Renal cortical epithelial cell (primary cell): ENCODE data around the gene EXOSC3. TPM values are rescaled to one million over a fixed set of nuclear protein-coding genes. Genes with fewer than 3 reads are reported as not detected.

ENCODE experiments used
- DNase-seq: peaks from one replicate; pipeline ENCODE4 v3.0.0-alpha.2; 2011; ENCODE audit warnings: low read depth
- total RNA-seq: library from RNA; depleted of rRNA; stranded (reverse); fragments of >200 nt; gene quantifications from 2 replicates; pipeline ENCODE4 v1.2.3, GENCODE V29; 2014

The EXOSC3 gene
- total RNA-seq, 1 donor from 2014 or later: 46.6 TPM

- no peak for DNase-seq
These were observed 52.6 kb downstream of the EXOSC3 start for GRCh38 chr9:37732086-37732741.

DNA sequence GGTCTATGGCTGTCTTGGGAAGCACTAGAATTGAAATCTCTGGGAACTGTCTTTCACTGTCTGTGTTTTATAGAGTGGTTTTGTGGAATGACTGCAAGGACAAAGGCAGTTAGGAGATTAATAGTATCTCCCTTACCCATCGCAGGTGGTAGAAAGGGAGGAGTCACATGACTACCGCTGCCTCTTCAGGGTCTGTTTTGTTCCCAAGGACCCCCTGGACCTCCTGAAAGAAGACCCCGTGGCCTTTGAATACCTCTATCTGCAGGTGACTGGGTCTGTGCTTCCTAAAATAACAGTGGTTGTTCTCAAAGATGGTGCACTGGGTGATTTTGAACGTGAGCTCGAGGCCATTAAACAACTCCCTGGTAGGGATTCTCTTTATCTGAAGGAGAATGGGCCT, 54.0 kb downstream of the EXOSC3 start:
- DNase-seq: no peak

DNA sequence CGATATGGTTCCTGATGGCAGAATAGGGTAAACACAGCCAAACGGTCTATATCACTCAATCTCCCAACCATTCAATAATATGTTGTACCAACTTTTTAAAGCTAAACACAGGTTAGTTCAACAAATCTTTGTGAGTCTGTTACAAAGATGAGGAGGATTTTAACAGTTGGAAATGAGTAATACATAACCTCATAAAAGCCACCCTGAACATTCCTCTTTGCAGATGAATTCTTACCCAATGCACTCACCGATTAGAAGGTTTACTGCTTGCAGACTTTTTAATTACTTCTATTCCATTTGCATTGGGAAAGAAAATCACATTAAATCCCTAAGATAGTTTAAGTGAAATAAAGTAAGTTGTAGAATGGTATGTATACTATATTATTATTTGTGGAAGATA, 54.6 kb downstream of the EXOSC3 start:
- peak; percentile 28 for DNase-seq

Other genes starting within 250 kb of the EXOSC3 start
- 5.7 and 12.1 TPM in 2 replicates for gene FBXO10, start 208.7 kb downstream of the EXOSC3 start, total RNA-seq
- 97.5 and 125 TPM in 2 replicates for gene TOMM5, start 192.5 kb downstream of the EXOSC3 start, total RNA-seq
- 0.10 TPM in 1 of 2 replicates, not detected in the other for gene FRMPD1, start 134.1 kb downstream of the EXOSC3 start, total RNA-seq
- gene TRMT10B, start 31.3 kb downstream of the EXOSC3 start, total RNA-seq: 3.0 and 7.4 TPM in 2 replicates
- gene DCAF10, start 15.7 kb upstream of the EXOSC3 start, total RNA-seq: 13.2 and 70.0 TPM in 2 replicates
- 60.4 and 66.9 TPM in 2 replicates for gene SLC25A51, start 119.1 kb upstream of the EXOSC3 start, total RNA-seq